Peyer's patch (tissue), 4 donors: ENCODE measurements around the gene CTSW.

Experiments
- CTCF ChIP-seq, 6 experiments: fragments of 450-650 bp in 4 of 6; fragments of 200-600 bp in 2 of 6; sonication (generic) in 1 of 6; IDR thresholded peaks; one replicate each; pipeline ENCODE4 v1.5.1; 2017 to 2019; ENCODE audit warnings: antibody characterized with exemption in 6 of 6, mild to moderate bottlenecking in 3 of 6, moderate library complexity in 1 of 6
- POLR2A ChIP-seq, 2 donors: fragments of 450-650 bp; IDR thresholded peaks; one replicate each; pipeline ENCODE4 v1.5.1; 2017; ENCODE audit warnings: antibody characterized with exemption in 2 of 2, mild to moderate bottlenecking in 2 of 2, moderate library complexity in 2 of 2

- TF ChIP-seq POLR2A (IDR thresholded peaks at IDR 0.05) = no peak
- no peak for TF ChIP-seq CTCF (IDR thresholded peaks at IDR 0.05)
These were observed 390 bp downstream of the CTSW start for GRCh38 chr11:65880027-65880426.
